SK-N-SH (cell line): Measurements from ENCODE around the gene CBFA2T2. TPM values are rescaled to one million over a fixed set of nuclear protein-coding genes. Genes with fewer than 3 reads are reported as not detected.

Source experiments
- CTCF ChIA-PET: fragments of 300-600, 350-600 bp; formaldehyde crosslinking; extraction: SDS; loops from one replicate; lab custom pipeline; 2021; lab: Yijun Ruan, JAX
- POLR2A ChIA-PET: fragments of 350-600 bp; sonication (Branson Sonifier 250); formaldehyde crosslinking; extraction: SDS; loops from one replicate; lab custom pipeline; 2020; ENCODE audit warnings: antibody characterized with exemption, inconsistent platforms; lab: Yijun Ruan, JAX
- DNase-seq: peaks from one replicate; pipeline ENCODE4 v3.0.0; 2012
- H2AFZ ChIP-seq: fragments of 200-600 bp; sonication (generic); 2 replicates; pipeline ENCODE4 v1.8.1; 2016; ENCODE audit warnings: antibody characterized with exemption, mild to moderate bottlenecking, low read depth
- H3F3A ChIP-seq: fragments of 200-600 bp; sonication (generic); replicated peaks from 2 replicates; pipeline ENCODE3; 2016; ENCODE audit warnings: antibody characterized with exemption, mild to moderate bottlenecking; ENCODE audit not compliant: insufficient read depth
- H3K27ac ChIP-seq, 2 experiments: fragments of 200-500 bp in 1 of 2; fragments of 200-600 bp in 1 of 2; sonication (Bioruptor generic) in 1 of 2; sonication (generic), shearing (Covaris generic) in 1 of 2; 2 replicates each; pipeline versions ENCODE4 v1.5.1 to v1.6.1; 2014 to 2016; ENCODE audit warnings: low read depth in 2 of 2, inconsistent platforms in 1 of 2, low read length in 1 of 2, mild to moderate bottlenecking in 1 of 2, mixed read lengths in 1 of 2
- H3K27me3 ChIP-seq: fragments of 200-600 bp; sonication (generic), shearing (Covaris generic); 2 replicates; pipeline ENCODE4 v1.6.1; 2016; ENCODE audit warnings: mixed run types; ENCODE audit not compliant: insufficient read depth
- H3K36me3 ChIP-seq, 2 experiments: fragments of 200-500 bp in 1 of 2; fragments of 200-600 bp in 1 of 2; sonication (Bioruptor generic) in 1 of 2; sonication (generic) in 1 of 2; replicated peaks in 1 of 2; 2 replicates each; pipeline versions ENCODE3 to v1.5.1; 2014 to 2016; ENCODE audit warnings: low read length in 1 of 2, mild to moderate bottlenecking in 1 of 2; ENCODE audit not compliant: insufficient read depth in 2 of 2, control insufficient read depth in 1 of 2
- H3K4me1 ChIP-seq, 2 experiments: fragments of 200-500 bp in 1 of 2; fragments of 200-600 bp in 1 of 2; sonication (Bioruptor generic) in 1 of 2; sonication (generic), shearing (Covaris generic) in 1 of 2; 2 replicates each; pipeline versions ENCODE4 v1.5.1 to v1.6.1; 2014 to 2016; ENCODE audit warnings: low read depth in 1 of 2, low read length in 1 of 2, mixed run types in 1 of 2; ENCODE audit not compliant: insufficient read depth in 2 of 2, control insufficient read depth in 1 of 2
- H3K4me2 ChIP-seq: fragments of 200-600 bp; sonication (generic), shearing (Covaris generic); 2 replicates; pipeline ENCODE4 v1.6.1; 2017; ENCODE audit warnings: mixed run types
- H3K4me3 ChIP-seq, 2 experiments: fragments of 200-500 bp in 1 of 2; fragments of 200-600 bp in 1 of 2; sonication (Bioruptor generic) in 1 of 2; sonication (generic), shearing (Covaris generic) in 1 of 2; 2 replicates each; pipeline versions ENCODE4 v1.5.1 to v1.8.1; 2014 to 2016; ENCODE audit warnings: low read depth in 2 of 2, inconsistent platforms in 1 of 2, low read length in 1 of 2, mild to moderate bottlenecking in 1 of 2, mixed read lengths in 1 of 2, moderate library complexity in 1 of 2
- H3K79me2 ChIP-seq: fragments of 200-600 bp; sonication (generic); 2 replicates; pipeline ENCODE4 v1.8.1; 2017; ENCODE audit warnings: mild to moderate bottlenecking; ENCODE audit not compliant: insufficient read depth
- H3K9ac ChIP-seq: fragments of 200-600 bp; sonication (generic); 2 replicates; pipeline ENCODE4 v1.6.1; 2017; ENCODE audit warnings: mixed run types
- H3K9me2 ChIP-seq: fragments of 200-600 bp; sonication (generic); 2 replicates; pipeline ENCODE4 v1.6.1; 2017; ENCODE audit warnings: mixed run types
- H3K9me3 ChIP-seq: fragments of 200-600 bp; sonication (generic); 2 replicates; pipeline ENCODE4 v1.6.1; 2017; ENCODE audit warnings: mixed run types, mild to moderate bottlenecking, moderate library complexity
- H4K20me1 ChIP-seq: fragments of 200-600 bp; sonication (generic); 2 replicates; pipeline ENCODE4 v1.6.1; 2017; ENCODE audit warnings: mild to moderate bottlenecking, mixed run types; ENCODE audit not compliant: insufficient read depth
- CHD2 ChIP-seq: fragments of 150-350 bp; IDR thresholded peaks from 2 replicates; pipeline ENCODE4 v1.6.1; 2018; ENCODE audit warnings: low read length; ENCODE audit not compliant: partially characterized antibody
- EZH2phosphoT487 ChIP-seq: fragments of 200-600 bp; sonication (generic); IDR thresholded peaks from 2 replicates; pipeline ENCODE4 v1.6.1; 2017; ENCODE audit warnings: low read depth, mixed run types, mild to moderate bottlenecking, antibody characterized with exemption, moderate library complexity, borderline replicate concordance
- FOXJ3 ChIP-seq: sonication (generic); formaldehyde crosslinking; IDR thresholded peaks from 2 replicates; pipeline ENCODE4 v1.5.1; 2020; ENCODE audit warnings: mild to moderate bottlenecking, missing genetic modification reagents
- GATA2 ChIP-seq: sonication (generic); formaldehyde crosslinking; IDR thresholded peaks from 2 replicates; pipeline ENCODE4 v1.5.0; 2020; ENCODE audit warnings: mild to moderate bottlenecking, missing genetic modification reagents
- JUND ChIP-seq: IDR thresholded peaks from 2 replicates; pipeline ENCODE4 v1.4.0; 2012
- NFIC ChIP-seq: IDR thresholded peaks from 2 replicates; pipeline ENCODE4 v1.4.0; 2012; ENCODE audit warnings: borderline replicate concordance
- POLR2AphosphoS5 ChIP-seq: IDR thresholded peaks from 2 replicates; pipeline ENCODE4 v1.6.1; 2012; ENCODE audit warnings: low read depth, low read length
- RFX5 ChIP-seq: IDR thresholded peaks from 2 replicates; pipeline ENCODE4 v1.6.1; 2012; ENCODE audit warnings: mild to moderate bottlenecking, improper control_type of control experiment, low read length
- RXRA ChIP-seq: IDR thresholded peaks from 2 replicates; pipeline ENCODE4 v1.4.0; 2012; ENCODE audit warnings: low read depth, mild to moderate bottlenecking, borderline replicate concordance
- SMC3 ChIP-seq: IDR thresholded peaks from 2 replicates; pipeline ENCODE4 v1.6.1; 2012; ENCODE audit warnings: low read depth, low read length, improper control_type of control experiment
- TCF12 ChIP-seq: IDR thresholded peaks from 2 replicates; pipeline ENCODE4 v1.4.0; 2012
- YY1 ChIP-seq: IDR thresholded peaks from 2 replicates; pipeline ENCODE4 v1.4.0; 2012; ENCODE audit warnings: low read depth, mild to moderate bottlenecking
- WGBS: methylation state at CpG from one replicate; pipeline ENCODE4 v1.1.6; 2017; ENCODE audit warnings: low lambda C conversion rate; 5-methylcytosine and 5-hydroxymethylcytosine counted together
- polyA plus RNA-seq, 3 experiments: library from polyadenylated mRNA; depleted of rRNA; stranded (reverse); fragments of >200 nt; gene quantifications; 2 replicates each; pipeline ENCODE4 v1.2.3, GENCODE V29; 2012
- TF ChIP-seq, protein P1 (sequence below): fragments of 200-600 bp; sonication (generic); IDR thresholded peaks from 2 replicates; pipeline ENCODE4 v1.6.1; 2017; ENCODE audit warnings: antibody characterized with exemption, mild to moderate bottlenecking, moderate library complexity
- TF ChIP-seq, protein P2 (sequence below): IDR thresholded peaks from 2 replicates; pipeline ENCODE4 v1.4.0; 2012; ENCODE audit warnings: low read depth
- TF ChIP-seq, protein P3 (sequence below): IDR thresholded peaks from 2 replicates; pipeline ENCODE4 v1.4.0; 2012; ENCODE audit warnings: low read depth, borderline replicate concordance
- TF ChIP-seq, protein P4 (sequence below): fragments of 150-350 bp; IDR thresholded peaks from 2 replicates; pipeline ENCODE4 v1.6.1; 2017; ENCODE audit warnings: antibody characterized with exemption, low read length, low read depth, borderline replicate concordance
- TF ChIP-seq, protein P5 (sequence below): IDR thresholded peaks from 2 replicates; pipeline ENCODE4 v1.4.0; 2012; ENCODE audit warnings: low read depth, borderline replicate concordance

Gene CBFA2T2
- polyA plus RNA-seq, 1 of the 3 experiments (the other 2 are of a cell fraction), result 11.0 TPM

DNA sequence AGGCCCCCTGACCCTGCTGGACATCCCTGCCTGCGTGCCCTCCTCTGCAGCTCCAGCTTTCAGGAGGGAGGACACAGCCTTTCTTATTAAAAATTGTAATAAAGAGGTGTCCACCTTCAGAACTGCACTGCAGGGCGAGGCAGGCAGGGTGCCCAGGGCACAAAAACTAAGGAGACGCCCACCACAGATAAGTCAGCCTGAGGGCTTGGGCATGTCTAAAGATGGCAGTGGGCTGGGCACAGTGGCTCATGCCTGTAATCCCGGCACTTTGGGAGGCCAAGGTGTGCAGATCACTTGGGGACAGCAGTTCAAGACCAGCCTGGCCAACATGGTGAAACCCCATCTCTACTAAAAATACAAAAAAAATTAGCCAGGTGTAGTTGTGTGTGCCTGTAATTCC lies 165.3 kb downstream of the CBFA2T2 start:
- Histone ChIP-seq H3K4me2 (no peak overlapping the region), H3K9ac (no peak overlapping the region), H4K20me1 (no peaks in the 10 kb centered on the region), H3K79me2 (no peaks in the 10 kb centered on the region), H2AFZ (no peak overlapping the region), H3K4me3 (no peak overlapping the region), H3K27me3 (no peaks in the 10 kb centered on the region), H3K36me3 (peaks cover 0 to 7% of the 10 kb centered on the region in 2 experiments), H3K9me2 (no peaks in the 10 kb centered on the region), H3K27ac (no peak overlapping the region), H3K9me3 (no peaks in the 10 kb centered on the region), H3F3A (peaks cover 10% of the 10 kb centered on the region), H3K4me1 (peaks cover 0 to 22% of the 10 kb centered on the region in 2 experiments; a peak in 1 of 4 replicates)
- no peak for DNase-seq
- TF ChIP-seq RXRA, result no peak
- no peak for TF ChIP-seq RFX5
- TF ChIP-seq YY1, result no peak
- TF ChIP-seq SMC3, result no peak
- TF ChIP-seq, protein P1, sequence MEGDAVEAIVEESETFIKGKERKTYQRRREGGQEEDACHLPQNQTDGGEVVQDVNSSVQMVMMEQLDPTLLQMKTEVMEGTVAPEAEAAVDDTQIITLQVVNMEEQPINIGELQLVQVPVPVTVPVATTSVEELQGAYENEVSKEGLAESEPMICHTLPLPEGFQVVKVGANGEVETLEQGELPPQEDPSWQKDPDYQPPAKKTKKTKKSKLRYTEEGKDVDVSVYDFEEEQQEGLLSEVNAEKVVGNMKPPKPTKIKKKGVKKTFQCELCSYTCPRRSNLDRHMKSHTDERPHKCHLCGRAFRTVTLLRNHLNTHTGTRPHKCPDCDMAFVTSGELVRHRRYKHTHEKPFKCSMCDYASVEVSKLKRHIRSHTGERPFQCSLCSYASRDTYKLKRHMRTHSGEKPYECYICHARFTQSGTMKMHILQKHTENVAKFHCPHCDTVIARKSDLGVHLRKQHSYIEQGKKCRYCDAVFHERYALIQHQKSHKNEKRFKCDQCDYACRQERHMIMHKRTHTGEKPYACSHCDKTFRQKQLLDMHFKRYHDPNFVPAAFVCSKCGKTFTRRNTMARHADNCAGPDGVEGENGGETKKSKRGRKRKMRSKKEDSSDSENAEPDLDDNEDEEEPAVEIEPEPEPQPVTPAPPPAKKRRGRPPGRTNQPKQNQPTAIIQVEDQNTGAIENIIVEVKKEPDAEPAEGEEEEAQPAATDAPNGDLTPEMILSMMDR, result no peak
- no peak for TF ChIP-seq NFIC
- no peak for TF ChIP-seq CHD2
- TF ChIP-seq, protein P2, sequence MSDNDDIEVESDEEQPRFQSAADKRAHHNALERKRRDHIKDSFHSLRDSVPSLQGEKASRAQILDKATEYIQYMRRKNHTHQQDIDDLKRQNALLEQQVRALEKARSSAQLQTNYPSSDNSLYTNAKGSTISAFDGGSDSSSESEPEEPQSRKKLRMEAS, result no peak
- TF ChIP-seq, protein P3, sequence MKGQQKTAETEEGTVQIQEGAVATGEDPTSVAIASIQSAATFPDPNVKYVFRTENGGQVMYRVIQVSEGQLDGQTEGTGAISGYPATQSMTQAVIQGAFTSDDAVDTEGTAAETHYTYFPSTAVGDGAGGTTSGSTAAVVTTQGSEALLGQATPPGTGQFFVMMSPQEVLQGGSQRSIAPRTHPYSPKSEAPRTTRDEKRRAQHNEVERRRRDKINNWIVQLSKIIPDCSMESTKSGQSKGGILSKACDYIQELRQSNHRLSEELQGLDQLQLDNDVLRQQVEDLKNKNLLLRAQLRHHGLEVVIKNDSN, result no peak
- CTCF ChIA-PET, result interaction anchor here (0.8 to 9.2 kb wide), 4 partner anchors 11 to 198 kb away, joined by 3 to 114 read pairs (median 42); partner anchors contain the start of genes ACTL10 and C20orf144
- WGBS, result 76% methylated on average over 4 of the region's 4 CpGs
- POLR2A ChIA-PET, result interaction anchor here (0.7 to 2.8 kb wide), 5 partner anchors 9 to 205 kb away, joined by 3 to 17 read pairs (median 5); partner anchors contain the start of genes ACTL10 and PXMP4

DNA sequence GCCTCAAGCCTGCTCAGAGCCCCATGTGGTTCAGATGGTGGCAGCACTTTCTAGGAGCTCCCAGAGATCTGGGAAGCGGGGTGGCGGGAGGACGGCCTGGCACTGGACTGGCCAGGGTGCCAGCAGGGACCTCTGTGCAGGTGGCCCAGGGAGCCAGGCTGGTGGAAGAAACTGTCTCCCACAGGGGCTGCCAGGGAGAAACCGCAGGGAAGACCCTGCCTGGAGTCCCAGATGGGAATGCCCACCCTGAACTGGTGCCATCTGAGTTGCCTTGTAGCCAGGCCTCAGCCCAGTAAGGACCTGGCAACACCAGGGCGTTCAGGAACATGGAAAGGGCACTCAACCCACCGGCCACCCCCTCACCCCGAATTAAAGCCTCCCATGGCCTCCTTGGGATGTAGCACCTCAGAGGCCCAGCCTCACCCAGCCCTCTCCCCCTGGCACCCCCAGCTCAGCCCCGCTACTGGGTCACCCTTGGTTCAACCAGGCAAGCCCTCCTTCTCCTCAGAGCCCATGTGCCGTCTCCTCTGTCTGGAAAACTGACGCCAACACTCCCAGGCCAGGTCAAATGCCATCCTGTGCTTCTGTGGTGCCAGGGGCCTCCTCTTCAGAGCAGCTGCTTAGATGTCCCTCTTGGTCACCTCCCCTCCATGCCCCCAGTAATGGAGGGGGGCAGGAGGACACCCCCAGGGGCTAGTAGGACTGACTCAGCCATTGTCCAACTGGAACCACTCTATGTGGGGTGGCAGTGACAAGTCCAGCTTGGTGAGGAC lies 166.3 kb downstream of the CBFA2T2 start:
- H3K4me2 ChIP-seq, result no peak overlapping the region
- H3K4me3 ChIP-seq, result no peak overlapping the region
- 96% methylated on average over 4 of the region's 10 CpGs for WGBS
- no peaks in the 10 kb centered on the region for H4K20me1 ChIP-seq
- DNase-seq, result peak; percentile 23
- CTCF ChIA-PET, result interaction anchor here (1.0 to 9.2 kb wide), 3 partner anchors 10 to 240 kb away, joined by 3 to 114 read pairs (median 67); partner anchors contain the start of genes ACTL10 and C20orf144
- no peaks in the 10 kb centered on the region for H3K9me3 ChIP-seq
- peaks cover 0 to 14% of the 10 kb centered on the region in 2 experiments; a peak in 1 of 4 replicates for H3K4me1 ChIP-seq
- H3K27me3 ChIP-seq, result no peaks in the 10 kb centered on the region
- H3K36me3 ChIP-seq, result peaks cover 0 to 7% of the 10 kb centered on the region in 2 experiments
- H3F3A ChIP-seq, result peaks cover 10% of the 10 kb centered on the region
- POLR2A ChIA-PET, result no interaction called here
- H3K9me2 ChIP-seq, result no peaks in the 10 kb centered on the region
- TF ChIP-seq TCF12 (no peak), CHD2 (no peak), JUND (no peak), POLR2AphosphoS5 (no peak), FOXJ3 (CRISPR knock-in tag) (no peak), GATA2 (CRISPR knock-in tag) (no peak), EZH2phosphoT487 (no peak)
- TF ChIP-seq, protein P4, sequence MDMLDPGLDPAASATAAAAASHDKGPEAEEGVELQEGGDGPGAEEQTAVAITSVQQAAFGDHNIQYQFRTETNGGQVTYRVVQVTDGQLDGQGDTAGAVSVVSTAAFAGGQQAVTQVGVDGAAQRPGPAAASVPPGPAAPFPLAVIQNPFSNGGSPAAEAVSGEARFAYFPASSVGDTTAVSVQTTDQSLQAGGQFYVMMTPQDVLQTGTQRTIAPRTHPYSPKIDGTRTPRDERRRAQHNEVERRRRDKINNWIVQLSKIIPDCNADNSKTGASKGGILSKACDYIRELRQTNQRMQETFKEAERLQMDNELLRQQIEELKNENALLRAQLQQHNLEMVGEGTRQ, result no peak
- TF ChIP-seq, protein P5, sequence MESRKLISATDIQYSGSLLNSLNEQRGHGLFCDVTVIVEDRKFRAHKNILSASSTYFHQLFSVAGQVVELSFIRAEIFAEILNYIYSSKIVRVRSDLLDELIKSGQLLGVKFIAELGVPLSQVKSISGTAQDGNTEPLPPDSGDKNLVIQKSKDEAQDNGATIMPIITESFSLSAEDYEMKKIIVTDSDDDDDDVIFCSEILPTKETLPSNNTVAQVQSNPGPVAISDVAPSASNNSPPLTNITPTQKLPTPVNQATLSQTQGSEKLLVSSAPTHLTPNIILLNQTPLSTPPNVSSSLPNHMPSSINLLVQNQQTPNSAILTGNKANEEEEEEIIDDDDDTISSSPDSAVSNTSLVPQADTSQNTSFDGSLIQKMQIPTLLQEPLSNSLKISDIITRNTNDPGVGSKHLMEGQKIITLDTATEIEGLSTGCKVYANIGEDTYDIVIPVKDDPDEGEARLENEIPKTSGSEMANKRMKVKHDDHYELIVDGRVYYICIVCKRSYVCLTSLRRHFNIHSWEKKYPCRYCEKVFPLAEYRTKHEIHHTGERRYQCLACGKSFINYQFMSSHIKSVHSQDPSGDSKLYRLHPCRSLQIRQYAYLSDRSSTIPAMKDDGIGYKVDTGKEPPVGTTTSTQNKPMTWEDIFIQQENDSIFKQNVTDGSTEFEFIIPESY, result no peak
- TF ChIP-seq, protein P3, result no peak
- no peak overlapping the region for H3K27ac ChIP-seq
- no peaks in the 10 kb centered on the region for H3K79me2 ChIP-seq
- no peak overlapping the region for H2AFZ ChIP-seq
- no peak overlapping the region for H3K9ac ChIP-seq
